ACHN (cell line): Measurements from ENCODE around the gene FGF11.

ENCODE experiments used
- DNase-seq: peaks from one replicate; pipeline ENCODE4 v3.0.0-alpha.2; 2015
- in situ Hi-C: cut with HindIII; loops from 2 replicates; pipeline ENCODE4 v1.10.0; 2017; ENCODE audit warnings: low sequenced_read_pairs, low pct_ligation_motif_present, low pct_unique_long_range_greater_than_20kb

Gene FGF11

GRCh38 chr17:7426203-7426863 lies 13.0 kb upstream of the FGF11 start:
- no peak for DNase-seq
- in situ Hi-C loops, result no loop called here

GRCh38 chr17:7426896-7427489 lies 12.3 kb upstream of the FGF11 start:
- no peak for DNase-seq
- in situ Hi-C loops, result no loop called here

GRCh38 chr17:7427549-7427948 lies 11.8 kb upstream of the FGF11 start:
- no peak for DNase-seq
- in situ Hi-C loops, result no loop called here

- in situ Hi-C loops, result no loop called here
- DNase-seq, result no peak
Observed at GRCh38 chr17:7428557-7428956, 10.8 kb upstream of the FGF11 start, which contains the start of gene SPEM3. TSS of gene SPEM3 (plus strand) at chr17:7428857. CDS start at chr17:7428903, 46 bp downstream.

- in situ Hi-C loops, result no loop called here
- no peak for DNase-seq
Observed at GRCh38 chr17:7429722-7430121, 9.6 kb upstream of the FGF11 start.

- in situ Hi-C loops, result no loop called here
- no peak for DNase-seq
Observed at GRCh38 chr17:7431231-7431630, 8.1 kb upstream of the FGF11 start.

DNA sequence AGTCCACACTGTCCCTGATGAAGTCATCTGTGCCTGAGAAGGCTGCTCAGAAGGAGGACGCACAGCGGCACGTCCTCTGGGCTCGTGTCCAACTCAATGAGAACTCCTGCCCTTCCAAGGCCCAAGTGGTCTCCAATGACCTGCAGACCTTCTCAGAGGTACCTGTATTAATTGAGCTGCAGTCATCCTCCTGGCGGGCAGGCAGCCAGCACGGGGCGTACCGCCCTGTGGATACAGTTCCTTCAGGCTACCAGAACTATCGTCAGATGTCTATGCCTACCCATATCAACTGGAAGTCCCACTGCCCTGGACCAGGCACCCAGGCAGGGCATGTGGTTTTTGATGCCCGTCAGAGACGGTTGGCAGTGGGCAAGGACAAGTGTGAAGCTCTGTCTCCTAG lies 7.0 kb upstream of the FGF11 start:
- in situ Hi-C loops, result no loop called here
- no peak for DNase-seq

GRCh38 chr17:7435676-7436555 lies 3.4 kb upstream of the FGF11 start:
- in situ Hi-C loops, result no loop called here
- DNase-seq, result peak; percentile 42

DNA sequence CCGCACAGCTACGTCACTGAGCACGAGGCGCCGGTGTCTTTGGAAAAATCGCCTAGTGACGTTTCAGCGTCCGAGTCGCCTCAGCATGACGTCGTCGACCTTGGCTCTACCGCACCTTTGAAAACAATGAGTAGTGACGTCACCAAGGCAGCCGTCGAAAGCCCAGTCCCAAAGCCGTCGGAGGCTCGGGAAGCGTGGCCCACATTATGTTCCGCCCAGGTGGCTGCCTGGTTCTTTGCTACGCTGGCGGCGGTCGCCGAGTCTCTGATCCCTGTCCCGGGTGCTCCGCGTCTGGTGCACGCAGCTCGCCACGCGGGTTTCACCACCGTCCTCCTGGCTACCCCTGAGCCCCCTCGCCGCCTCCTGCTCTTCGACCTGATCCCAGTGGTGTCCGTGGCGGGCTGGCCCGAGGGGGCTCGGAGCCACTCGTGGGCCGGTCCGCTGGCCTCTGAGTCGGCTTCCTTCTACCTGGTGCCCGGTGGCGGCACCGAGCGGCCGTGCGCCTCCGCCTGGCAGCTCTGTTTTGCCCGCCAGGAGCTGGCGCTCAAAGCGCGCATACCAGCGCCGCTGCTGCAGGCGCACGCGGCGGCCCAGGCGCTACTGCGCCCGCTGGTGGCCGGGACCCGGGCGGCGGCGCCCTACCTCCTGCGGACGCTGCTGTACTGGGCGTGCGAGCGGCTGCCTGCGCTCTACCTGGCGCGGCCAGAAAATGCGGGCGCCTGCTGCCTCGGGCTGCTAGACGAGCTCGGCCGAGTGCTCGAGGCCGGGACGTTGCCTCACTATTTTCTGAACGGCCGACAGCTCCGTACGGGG lies 2.5 kb upstream of the FGF11 start:
- no peak for DNase-seq
- in situ Hi-C loops, result no loop called here

DNA sequence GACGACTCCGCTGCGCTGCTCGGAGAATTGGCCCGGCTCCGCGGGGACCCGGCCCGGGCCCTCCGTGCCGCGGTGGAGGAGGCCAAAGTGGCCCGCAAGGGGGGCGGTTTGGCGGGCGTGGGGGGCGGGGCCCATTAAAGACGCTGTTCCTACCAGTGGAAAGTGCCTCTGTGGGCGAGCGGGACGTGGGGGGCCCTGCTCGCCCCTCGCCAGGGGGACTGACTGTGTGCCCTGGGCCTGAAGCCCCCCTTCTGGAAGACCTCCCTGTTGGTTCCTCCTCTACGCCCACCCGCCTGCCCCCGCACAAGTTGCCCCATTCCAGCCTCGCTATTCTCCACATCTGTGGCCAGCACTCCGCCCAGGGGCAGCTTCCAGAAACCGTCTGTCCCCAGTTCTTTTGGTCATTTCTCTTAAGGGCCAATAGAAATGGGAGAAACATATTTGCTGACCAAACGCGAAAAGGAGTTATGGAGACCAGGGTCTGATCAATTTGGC lies 1.9 kb upstream of the FGF11 start:
- no peak for DNase-seq
- in situ Hi-C loops, result no loop called here

DNA sequence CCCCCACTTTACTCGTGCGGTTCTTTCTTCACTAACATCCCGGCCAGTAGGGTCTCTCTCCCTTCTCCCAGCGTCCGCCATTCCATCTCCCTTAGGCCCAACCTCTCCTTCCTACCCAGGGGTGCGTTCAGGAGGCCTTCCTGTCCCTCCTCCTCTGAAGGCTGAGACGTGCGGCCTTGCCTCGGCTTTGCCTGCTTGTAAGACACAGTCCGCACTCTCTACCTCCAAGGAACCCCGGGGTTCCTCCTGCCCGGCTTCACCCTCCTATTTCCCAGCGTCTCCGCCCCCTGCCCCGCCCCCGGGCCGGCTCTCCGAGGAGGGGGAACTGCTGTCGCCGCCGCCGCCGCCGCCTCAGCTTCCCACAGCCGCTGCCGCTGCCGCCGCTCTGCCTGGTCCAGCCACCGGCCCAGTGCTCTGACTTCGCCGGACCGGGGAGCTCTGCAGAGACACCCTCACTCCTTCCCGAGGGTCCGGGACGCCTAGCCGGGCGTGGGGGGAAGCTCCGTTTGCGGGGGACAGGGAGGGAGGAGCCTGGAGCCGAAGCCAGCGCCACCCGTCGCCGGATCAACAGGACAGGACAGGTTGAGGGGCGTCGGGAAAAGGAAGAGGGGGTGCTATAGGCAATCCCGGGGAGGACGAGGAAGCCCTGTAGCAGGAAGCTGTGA lies 1.2 kb upstream of the FGF11 start:
- no peak for DNase-seq
- in situ Hi-C loops, result no loop called here

GRCh38 chr17:7438656-7439460 lies 454 bp upstream of the FGF11 start:
- in situ Hi-C loops, result no loop called here
- no peak for DNase-seq

GRCh38 chr17:7440113-7440833 lies 961 bp downstream of the FGF11 start:
- peak; percentile 71 for DNase-seq
- in situ Hi-C loops, result no loop called here

DNA sequence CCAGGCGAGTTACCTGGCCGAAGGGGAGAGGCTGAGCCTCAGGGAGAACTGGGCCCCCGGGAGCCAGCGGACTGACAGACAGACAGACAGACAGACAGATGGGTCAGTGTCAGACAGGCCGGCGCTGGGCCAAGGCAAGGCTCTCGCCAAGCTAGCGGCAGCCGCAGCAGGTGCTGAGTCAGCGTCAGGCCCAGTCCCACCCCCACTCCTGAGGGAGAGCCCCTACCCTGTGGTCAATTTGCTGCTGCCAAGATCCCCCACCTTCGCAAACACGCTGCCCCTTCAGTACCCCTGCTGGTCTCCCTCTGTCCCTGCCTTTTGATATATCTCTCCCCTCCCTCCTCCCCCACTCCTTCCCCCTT lies 1.5 kb downstream of the FGF11 start:
- in situ Hi-C loops, result no loop called here

DNA sequence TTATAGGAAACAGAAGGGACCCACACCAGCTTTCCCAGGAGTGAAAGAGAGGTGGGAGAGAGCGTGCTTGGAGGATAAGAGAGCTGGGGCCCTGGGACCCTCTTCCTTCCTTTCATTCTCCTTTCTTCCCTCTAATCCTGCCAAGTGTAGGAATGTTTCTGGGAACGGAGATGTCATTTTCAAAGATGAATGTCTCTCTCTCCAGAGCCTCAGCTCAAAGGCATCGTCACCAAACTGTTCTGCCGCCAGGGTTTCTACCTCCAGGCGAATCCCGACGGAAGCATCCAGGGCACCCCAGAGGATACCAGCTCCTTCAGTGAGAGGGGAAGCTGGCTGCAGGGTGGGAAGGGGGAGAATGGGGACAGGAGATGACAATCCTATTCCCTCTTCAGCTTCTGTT lies 2.0 kb downstream of the FGF11 start:
- no peak for DNase-seq
- in situ Hi-C loops, result no loop called here

More for the DNA sequence above, 1.5 kb downstream of the FGF11 start:
- peak; percentile 60 for DNase-seq

DNA sequence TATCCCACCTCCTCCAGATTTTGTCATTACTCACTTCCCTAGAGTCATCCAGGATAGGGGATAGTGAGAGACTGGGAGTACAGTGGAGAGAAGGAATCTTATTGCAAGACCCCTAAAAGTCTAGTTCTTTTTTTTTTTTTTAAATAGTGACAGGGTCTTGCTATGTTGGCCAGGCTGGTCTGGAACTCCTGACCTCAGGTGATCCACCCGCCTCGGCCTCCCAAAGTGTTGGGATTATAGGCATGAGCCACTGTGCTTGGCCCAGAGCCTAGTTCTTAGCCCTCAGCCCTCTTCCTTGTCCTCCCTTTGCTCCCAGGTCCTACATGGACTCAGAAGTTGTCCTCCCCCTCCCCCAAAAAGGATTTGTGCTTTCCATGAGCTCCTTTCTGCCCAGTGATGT lies 2.8 kb downstream of the FGF11 start:
- no peak for DNase-seq
- in situ Hi-C loops, result no loop called here
